GM11168 (cell line): Measurements from ENCODE around the gene RGS6.

ENCODE experiments used
- in situ Hi-C: fragments of 300-500 bp; cut with MboI; formaldehyde crosslinking; loops from one replicate; pipeline ENCODE4 v1.12.0; 2022; ENCODE audit warnings: low sequenced_read_pairs; ENCODE audit not compliant: unreplicated experiment

RGS6 gene

DNA sequence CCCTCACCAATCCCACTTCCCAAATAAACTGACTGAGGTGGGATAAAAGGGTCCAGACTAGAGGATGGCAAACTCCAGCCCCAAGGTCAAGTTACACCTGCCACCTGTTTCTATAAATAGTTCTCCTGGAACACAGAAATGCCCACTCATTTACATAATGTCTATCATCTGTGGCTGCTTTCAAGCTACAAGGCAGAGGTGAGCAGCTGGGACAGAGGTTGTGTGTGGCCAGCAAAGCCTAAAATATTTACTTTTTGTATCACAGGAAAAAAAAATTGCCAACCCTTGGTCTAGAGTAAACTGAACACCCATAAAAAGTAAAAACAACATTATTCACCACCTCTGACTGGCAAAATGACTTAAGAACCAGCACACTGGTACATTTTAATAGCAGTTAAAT lies 269.4 kb downstream of the RGS6 start:
- in situ Hi-C loops = no loop called here

DNA sequence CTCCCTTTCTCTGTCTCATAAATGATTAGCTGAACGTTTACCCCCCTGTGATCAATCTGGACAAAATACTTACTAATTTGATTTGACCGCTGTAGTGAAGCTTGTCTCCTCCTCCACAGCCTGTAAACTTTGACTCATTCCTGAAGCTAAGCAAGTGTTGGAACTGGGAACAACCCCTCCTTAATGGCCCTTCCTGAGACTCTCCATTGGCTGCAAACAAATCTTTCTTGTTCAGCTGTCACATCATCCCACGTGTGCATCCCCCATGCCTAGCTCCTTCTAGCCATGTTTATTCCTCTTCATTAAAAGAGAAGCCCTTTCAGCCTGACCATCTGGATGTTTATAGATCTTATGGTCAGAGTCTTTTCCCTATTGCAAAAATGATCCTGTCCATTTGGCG lies 281.2 kb downstream of the RGS6 start:
- in situ Hi-C loops = no loop called here

DNA sequence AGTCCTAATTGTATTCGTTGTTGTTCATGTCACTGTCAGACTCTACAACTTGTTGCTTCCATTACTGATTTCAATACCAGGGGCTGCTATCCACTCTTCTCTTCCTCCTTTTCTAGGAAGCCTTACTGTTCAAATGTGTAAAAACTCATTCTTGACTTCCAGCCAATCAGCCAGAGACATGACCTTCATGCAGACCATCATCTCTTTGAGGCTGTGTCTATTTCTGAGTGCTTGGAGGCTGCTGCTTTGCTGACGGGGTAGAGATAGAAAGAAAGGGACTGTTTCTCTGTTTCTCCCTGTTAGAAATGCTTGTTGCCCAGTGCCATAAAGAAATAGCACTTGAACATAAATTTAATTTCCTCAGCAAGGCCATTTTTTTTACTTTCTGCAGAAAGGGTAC lies 282.9 kb downstream of the RGS6 start:
- in situ Hi-C loops = no loop called here

DNA sequence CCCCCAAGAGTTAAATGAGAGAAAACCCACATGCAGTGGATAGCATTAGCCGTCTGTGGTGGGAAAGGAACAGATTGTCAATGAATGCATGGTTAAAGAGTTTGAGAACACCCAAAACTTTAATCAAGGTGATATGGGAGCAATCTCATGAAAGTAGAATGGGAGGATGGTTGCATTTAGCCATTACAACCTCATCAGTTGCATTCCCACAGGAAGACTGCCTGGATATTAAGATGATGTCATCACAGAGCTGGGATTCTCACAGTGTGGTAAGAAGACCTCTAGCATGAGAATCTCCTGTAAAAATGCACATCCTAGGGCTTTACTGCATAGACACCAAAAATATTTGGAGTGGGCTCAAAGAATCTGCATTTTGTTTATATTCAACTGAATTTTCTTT lies 284.9 kb downstream of the RGS6 start:
- in situ Hi-C loops = no loop called here

DNA sequence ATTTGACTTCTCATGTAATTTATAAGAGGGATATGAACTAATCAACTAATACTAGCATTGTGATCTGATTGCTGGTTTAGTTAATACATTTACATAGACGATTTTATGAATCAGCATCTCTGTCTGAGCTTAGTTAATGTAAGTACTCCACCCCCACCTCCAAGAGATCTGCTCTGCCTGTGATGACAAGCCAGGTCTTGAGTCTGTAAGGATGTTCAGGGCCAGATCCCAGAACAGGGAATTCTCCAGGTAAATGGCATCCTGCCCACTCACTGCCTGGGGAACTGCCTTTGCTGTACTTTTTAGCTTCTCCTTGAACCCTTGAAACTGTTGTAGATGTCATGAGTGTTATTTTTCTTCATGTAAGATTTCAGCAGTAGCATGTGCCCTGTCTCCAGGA lies 289.8 kb downstream of the RGS6 start:
- in situ Hi-C loops = no loop called here

DNA sequence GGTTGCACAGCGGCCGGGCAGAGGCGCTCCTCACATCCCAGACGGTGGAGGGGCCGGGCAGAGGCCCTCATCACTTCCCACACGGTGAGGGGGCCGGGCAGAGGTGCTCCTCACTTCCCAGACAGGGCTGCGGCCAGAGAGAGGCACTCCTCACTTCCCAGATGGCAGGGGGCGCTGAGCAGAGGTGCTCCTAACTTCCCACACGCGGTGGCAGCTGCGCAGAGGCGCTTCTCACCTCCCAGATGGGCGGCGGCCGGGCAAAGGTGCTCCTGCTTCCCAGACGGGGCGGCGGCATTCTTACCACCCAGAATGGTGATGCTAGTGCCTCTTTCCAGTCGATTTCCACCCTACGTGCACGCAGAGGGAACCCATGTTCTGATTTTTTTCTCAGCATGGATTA lies 304.4 kb downstream of the RGS6 start:
- in situ Hi-C loops = no loop called here

DNA sequence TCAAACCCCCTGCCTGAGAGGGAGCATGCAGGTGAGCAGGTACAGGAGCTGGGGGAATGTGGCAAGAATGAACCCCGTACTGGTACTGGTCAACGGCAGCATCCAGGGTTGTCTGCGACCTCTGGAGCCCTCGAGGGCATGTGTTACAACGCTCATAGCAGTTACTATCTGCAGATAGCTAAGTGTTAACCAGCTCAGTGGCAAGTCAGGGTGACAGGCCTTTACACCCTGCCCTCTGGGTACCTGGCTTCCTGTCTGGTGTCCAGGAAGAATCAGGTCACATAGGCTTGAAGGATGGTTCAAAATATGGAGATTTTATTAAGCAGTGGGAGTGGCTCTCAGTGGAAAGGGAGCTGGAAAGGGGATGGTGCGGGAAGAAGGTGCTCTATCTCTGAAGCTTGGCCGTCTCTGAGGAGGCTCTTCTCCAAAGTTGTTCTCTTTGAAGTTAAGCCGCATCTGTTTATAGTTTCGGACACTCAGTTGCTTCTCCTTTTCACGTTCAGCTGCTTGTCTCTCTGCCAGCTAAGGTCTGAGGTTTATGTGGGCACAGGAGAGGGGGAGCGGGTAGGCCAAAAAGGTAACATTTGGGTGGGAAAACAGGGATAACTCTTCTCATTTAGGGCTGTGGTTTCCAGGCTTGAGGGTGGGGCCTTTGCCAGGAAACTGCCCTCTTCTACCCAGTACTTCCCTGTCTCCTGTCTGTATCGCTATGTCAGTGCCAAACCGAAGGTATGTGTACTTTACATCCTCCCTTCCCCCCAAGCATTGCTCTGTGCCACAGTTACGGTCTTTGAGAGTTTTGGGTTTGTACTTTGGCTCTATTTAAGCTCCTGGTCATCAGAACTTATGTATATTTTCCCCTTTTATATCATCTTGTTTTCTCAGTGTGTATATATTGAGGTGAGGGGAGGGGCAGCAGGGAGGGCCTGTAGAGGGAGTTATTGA lies 305.8 kb downstream of the RGS6 start:
- in situ Hi-C loops = no loop called here

DNA sequence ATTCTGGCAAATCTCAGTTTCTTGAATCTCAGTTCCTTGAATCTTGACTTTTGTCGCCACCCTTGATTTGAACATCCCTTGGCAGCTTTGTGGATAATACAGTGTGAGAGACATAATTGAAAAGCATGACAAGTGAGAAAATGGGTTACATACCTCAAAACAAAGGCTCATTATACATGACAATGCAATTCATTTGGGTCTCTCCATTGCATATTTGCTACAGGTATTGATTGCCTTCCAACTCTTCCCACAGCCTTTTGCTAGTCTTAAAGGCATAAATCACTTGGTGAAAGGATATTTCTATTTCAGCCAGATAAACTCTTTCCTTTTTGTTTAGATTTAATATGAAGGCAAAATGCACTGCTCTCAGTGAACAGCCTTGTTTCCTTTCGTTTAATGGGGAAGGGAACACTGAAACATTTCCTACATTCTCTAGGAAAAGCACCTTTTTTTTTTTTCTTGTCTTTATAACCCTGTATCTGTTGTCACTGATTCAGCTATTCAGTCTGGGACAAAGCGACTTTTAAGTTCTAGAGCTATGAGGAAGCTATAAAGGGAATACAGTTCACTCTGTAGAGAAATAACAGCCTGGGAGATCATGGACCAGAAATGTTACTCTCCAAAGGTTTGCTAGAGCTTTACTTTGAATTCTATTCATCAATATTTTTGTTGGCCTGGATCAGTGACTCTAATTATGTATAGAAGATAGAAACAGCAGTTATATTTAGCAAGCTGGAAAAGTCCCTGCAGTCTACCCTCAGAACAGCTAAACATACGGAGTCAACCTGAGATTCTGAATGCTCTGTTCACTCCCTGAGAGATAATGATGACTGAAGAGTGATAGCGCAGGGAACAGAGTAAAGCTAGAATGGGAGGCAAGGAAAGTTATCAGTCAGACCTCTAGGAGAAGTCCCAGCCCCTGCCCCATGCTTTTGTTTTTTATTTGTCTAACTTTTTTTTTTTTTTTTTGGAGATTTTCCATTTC lies 311.4 kb downstream of the RGS6 start:
- in situ Hi-C loops = no loop called here

DNA sequence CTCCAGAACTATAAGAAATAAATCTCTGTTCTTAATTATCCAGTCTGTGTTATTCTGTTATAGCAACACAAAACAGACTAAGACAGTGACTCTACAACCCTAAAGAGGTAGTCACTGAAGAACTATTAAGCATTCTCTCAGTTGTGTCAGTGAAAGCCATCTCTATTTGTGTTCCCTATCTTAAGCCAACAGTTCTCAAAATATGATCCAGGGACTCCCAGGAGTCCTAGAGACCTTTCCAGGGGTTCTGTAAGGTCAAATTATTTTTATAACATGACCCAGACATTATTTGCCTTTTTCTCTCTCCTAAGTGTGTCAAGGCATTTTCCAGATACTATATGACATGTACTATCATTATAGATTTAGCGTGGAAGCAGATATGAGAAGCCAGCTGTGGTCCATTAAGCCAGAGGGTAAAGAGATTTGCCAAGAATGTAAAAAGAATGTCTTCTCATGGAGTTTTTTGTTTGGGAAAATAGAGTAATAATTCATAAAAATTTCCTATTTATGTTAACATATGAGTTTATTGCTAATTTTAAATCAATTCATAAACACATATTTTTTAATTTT lies 315.8 kb downstream of the RGS6 start:
- in situ Hi-C loops = no loop called here

DNA sequence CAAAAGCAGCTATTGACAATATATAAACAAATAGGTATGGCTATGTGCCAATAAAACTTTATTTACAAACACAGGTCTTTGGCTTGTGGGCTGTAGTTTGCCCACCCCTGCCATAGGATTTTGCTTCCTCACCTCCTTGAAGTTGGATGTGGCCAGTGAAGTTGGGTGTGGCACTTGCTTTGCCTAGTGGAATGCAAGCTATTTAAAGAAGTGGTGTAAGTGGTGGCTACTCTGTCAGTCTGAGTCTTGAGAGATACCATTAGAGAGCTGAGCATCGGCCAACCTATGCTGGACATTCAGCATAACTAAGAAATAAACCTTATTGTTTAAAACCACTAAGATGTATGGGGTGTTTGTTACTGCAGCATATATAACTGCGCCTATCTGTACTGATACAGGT lies 321.3 kb downstream of the RGS6 start:
- in situ Hi-C loops = no loop called here

DNA sequence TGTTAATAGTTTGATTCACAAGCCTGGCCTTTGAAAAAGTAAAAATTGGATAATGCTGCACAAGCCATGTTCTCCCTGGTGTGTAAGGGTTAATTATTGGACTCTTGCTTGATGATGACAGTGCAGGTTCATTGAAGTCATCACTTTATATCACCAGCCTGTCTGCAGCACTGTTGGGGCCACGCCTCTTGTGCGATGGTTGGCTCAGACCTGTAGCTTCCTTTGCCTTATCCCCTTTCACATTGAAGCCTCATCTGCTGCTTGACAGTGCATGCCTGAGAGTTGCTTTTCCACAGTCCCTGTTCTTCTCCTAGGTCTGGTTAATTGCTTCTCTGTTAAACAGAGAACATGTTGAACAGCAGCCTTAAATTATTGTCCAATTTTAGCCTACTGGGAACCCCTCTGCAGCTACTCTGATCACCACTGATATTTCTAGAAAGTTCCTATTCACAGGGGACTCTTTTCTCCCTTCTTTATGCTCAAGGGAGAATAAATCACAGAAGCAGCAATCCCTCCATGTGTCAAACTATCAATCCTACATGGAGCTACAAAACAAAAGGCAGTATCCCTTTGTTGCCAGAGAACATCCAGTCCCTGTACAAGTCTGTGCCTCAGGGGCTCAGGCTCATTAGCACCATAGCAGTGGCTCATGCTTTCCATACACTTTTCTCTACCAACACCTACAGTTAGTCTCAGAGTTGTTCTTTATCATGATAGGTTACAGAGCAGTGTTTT lies 322.1 kb downstream of the RGS6 start:
- in situ Hi-C loops = no loop called here

DNA sequence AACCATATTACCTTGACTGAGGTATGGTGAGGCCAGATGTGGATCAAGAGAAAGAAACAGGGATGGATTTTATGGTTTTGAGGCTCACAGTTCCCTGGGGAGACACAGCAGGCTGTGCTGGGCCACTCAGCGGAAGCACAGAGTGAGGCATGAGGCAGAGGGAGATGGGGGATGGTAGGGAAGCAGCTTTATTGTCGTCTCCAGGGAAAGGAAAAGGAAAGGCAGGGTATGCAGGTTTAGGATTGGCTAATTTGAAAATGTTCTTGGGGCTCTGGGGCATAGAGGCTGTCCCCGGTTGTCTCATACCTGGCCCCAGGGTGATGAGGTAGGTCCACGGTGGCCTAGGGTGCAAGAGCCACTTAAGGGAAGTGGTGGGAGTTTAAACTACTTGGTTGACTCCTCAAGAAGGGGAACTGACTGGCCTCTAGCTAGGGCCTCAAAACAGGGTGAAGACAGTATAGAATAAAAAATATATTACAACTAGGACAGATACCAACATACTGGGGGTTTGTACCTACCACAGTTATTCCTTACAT lies 322.8 kb downstream of the RGS6 start:
- in situ Hi-C loops = no loop called here

DNA sequence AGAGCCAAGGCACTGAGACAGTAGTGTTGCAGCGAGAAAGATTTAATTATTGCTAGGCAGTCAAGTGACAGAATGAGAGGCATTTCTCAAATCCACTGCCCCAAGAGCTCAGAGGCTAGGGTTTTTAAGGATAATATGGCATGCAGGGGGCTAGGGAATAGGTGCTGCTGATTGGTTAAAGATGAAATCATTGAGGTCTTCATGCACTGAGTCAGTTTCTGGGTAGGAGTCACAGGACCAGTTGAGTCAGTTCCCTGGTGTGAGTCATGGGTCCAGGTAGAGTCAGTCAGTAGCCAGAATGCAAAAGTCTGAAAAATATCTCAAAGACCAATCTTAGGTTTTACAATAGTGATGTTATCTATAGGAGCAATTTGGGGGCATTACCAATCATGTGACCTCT lies 323.8 kb downstream of the RGS6 start:
- in situ Hi-C loops = no loop called here

DNA sequence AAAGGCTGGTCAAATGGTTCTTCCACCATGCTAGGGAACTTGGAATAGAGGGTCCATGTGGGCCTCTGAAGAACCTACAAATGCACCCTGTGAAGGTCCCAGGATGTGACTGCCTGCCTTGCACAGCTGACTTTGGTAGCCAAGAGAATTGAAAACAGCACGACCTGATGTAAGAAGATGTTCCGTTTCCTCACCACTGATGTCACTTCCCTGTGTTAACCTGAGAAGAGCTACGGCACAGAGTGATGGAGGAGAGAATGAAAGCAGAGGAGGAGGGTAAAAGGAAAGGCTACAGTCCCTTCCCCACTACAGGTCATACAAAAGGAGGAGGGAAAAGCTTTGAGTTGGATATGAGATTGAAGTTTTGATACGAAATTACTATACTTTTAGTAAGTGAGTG lies 328.8 kb downstream of the RGS6 start:
- in situ Hi-C loops = no loop called here

DNA sequence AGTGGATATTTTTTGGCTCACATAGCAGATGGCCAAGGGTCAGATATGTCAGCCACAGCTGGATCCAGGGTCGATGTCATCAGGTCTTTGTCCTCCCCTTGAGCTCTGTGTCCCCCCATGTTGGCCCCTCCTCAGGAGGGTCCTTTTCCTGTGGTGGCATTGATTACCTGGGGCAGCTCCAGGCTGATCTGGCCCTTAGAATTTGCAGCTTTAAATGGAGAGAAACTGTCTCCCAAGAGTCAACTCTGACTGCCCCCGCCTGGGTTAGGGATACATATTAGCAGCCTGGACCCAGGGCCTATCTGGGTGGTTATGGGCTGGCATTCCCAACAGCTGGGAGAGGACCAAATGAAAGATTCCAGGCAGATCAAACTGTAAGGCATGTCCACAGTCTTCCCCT lies 330.5 kb downstream of the RGS6 start:
- in situ Hi-C loops = no loop called here

DNA sequence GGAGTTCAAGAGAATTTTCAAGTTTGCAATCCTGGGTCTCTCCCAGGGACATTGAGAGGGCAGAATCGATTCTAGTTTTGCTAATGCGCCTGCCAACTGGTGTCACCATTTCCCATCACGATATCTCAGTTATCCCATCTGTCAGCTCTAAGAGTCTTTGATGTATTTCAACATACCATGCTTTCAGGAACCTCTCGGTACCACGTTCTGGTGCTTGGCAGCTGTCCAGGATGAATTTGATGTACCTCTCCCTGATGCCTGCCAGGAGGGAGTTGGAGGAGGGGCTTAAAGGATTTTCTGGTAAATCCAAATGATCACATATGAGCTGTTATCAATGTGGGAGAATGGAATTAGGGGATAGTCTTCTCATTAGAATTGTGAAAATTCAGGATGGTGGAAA lies 332.5 kb downstream of the RGS6 start:
- in situ Hi-C loops = no loop called here

DNA sequence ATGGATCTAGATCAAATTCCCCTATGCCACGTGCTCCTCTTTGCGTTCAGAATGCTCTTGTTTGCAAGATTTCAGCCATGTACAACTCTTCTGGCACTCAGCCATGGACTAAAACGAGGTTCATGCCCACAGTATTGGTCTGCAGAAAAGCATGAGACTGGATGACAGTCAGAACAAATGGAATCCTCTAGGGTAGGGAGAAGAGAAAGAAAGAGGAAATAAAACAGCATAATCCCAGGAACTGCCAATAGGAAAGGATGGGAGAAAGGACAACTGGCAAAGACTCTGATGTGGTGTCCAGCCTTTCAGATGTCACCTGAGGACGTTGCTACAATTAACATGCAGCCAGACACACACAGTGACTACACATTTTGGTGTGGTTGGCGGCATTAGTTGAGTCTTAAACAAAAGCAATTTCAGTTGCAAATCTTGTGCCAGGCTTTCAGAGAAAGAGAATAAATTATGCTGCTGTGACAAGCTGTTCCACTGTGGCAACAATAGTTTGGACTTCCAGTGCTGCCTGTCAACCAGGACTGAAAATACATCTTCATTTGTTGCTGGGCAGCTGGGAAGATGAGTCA lies 338.0 kb downstream of the RGS6 start:
- in situ Hi-C loops = no loop called here

DNA sequence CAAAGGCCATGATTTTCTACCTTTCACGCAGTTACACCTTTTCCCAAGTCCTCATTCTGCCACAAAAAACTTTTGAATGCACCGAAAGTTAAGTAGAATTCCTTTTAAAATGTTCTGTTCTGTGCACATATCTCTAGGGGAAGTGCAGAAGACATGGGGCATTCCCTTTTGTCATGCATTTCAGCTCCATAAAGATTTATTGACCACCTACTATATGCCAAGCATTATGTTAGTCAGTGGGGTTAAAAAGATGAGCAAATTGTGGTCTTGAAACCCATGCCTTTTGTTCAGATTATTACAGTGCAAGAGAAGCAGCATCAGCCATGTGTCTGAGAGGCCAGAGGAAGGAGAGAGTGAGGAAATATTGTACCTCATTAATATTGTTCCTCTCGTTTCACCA lies 338.5 kb downstream of the RGS6 start:
- in situ Hi-C loops = no loop called here

DNA sequence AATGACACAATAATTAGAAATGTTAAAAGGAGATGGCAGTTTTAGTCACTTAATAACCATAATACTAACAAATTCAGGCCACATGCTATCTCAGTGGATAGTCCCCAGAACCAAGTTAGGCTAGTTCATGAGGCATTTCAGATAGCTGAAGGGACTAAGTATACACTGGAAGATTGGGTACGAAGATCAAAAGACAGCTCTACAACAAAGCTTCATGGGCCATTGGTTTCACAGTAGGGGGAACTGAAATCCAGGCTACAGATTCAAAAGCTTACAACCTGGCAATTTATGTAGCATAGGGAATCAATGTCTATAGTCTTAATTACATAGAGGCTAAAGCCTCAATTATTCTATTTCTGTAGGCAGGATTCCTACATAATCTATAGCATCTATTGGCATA lies 343.0 kb downstream of the RGS6 start:
- in situ Hi-C loops = no loop called here

DNA sequence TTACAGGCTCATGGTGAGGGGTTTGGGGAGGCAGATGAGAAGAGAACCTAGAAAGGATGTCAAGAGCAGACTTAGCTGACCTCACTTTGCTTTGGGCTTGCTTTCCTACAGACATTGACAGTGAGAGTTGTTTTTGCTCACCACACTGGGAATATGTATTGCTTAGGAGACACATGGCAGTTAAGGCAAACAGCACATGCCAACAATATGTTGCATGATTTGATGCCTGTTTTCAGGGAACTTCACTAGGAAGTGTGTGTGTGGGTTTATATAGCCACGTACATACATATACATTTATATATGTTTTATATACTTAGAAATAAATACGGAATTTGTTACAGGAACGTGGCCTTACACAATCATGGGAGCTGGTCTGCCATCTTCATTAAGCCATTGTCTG lies 346.1 kb downstream of the RGS6 start:
- in situ Hi-C loops = no loop called here
